ENCODE results near the gene MICAL3. TPM values are rescaled to one million over a fixed set of nuclear protein-coding genes. Genes with fewer than 3 reads are reported as not detected.
"Not testable (repeated sequence)": the region's sequence is repeated elsewhere in the genome, so short reads cannot be mapped to it uniquely, and the experiment has no call there.

The MICAL3 gene
- polyA plus RNA-seq, 1 of the 3 experiments (the other 2 are of a cell fraction) = 83.1 TPM

GRCh38 chr22:17938484-17938924 is 85.9 kb downstream of the MICAL3 start:
- no peaks in the 10 kb centered on the region for H3K9me2 ChIP-seq
- peaks cover 0 to 49% of the 10 kb centered on the region in 2 experiments; a peak in 2 of 4 replicates for H3K4me1 ChIP-seq (ENCODE audit: control insufficient read depth in 1 of 2, insufficient read depth in 2 of 2, low read depth in 1 of 2, low read length in 1 of 2)
- H3K27ac ChIP-seq (ENCODE audit: low read depth in 2 of 2, low read length in 1 of 2) = peak overlapping the region in 1 of 2 experiments; percentile 57; a peak in 1 of 4 replicates
- H2AFZ ChIP-seq (ENCODE audit: low read depth) = no peak overlapping the region
- peaks cover 0 to 4% of the 10 kb centered on the region in 2 experiments for H3K36me3 ChIP-seq (replicated peaks in 1 of 2; ENCODE audit: control insufficient read depth in 1 of 2, insufficient read depth in 2 of 2, low read length in 1 of 2)
- H3K79me2 ChIP-seq (ENCODE audit: insufficient read depth) = peaks cover 97% of the 10 kb centered on the region
- no peak overlapping the region for H3K4me3 ChIP-seq (ENCODE audit: low read depth in 2 of 2, low read length in 1 of 2)
- ChIA-PET POLR2A (interaction anchor here (0.5 kb wide), 1 partner anchor 11 kb away, joined by 4 read pairs; no protein-coding TSS in a partner anchor), CTCF (interaction anchor here (0.7 to 1.8 kb wide), 5 partner anchors 8 to 108 kb away, joined by 3 to 5 read pairs (median 3); no protein-coding TSS in a partner anchor)
- H4K20me1 ChIP-seq (ENCODE audit: insufficient read depth) = peaks cover 63% of the 10 kb centered on the region
- TF ChIP-seq MXI1 (IDR thresholded peaks at IDR 0.05; ENCODE audit: low read depth, low read length) (peak; percentile 61; the same call in 1 of the 2 replicates), SIN3A (IDR thresholded peaks at IDR 0.05; ENCODE audit: borderline replicate concordance, low read depth, low read length) (no peak)
- H3K4me2 ChIP-seq = no peak overlapping the region
- H3K9ac ChIP-seq = no peak overlapping the region
- no peaks in the 10 kb centered on the region for H3F3A ChIP-seq (replicated peaks; ENCODE audit: insufficient read depth)
- 77% methylated on average over 6 of the region's 8 CpGs for WGBS (ENCODE audit: low lambda C conversion rate)
- H3K9me3 ChIP-seq = no peaks in the 10 kb centered on the region
- DNase-seq = no peak
- no peaks in the 10 kb centered on the region for H3K27me3 ChIP-seq (ENCODE audit: insufficient read depth)

GRCh38 chr22:17932457-17932856 is 91.9 kb downstream of the MICAL3 start:
- POLR2A ChIA-PET; DNase-seq; H3K9me3 ChIP-seq; H3K27me3 ChIP-seq (ENCODE audit: insufficient read depth); H3K9ac ChIP-seq; H3K4me3 ChIP-seq (ENCODE audit: low read depth in 2 of 2, low read length in 1 of 2); H3K36me3 ChIP-seq (replicated peaks in 1 of 2; ENCODE audit: control insufficient read depth in 1 of 2, insufficient read depth in 2 of 2, low read length in 1 of 2); H3K4me2 ChIP-seq; H3K9me2 ChIP-seq; H2AFZ ChIP-seq (ENCODE audit: low read depth); H3K27ac ChIP-seq (ENCODE audit: low read depth in 2 of 2, low read length in 1 of 2); H3F3A ChIP-seq (replicated peaks; ENCODE audit: insufficient read depth): not testable (repeated sequence)
- WGBS (ENCODE audit: low lambda C conversion rate) = 92% methylated on average over 2 of the region's 2 CpGs
- CTCF ChIA-PET = interaction anchor here (0.9 to 2.3 kb wide), 4 partner anchors 9 to 143 kb away, joined by 3 to 9 read pairs (median 5); no protein-coding TSS in a partner anchor
- H3K4me1 ChIP-seq (ENCODE audit: control insufficient read depth in 1 of 2, insufficient read depth in 2 of 2, low read depth in 1 of 2, low read length in 1 of 2) = peaks cover 0 to 20% of the 10 kb centered on the region in 2 experiments; a peak in 1 of 4 replicates
- peaks cover 49% of the 10 kb centered on the region for H4K20me1 ChIP-seq (ENCODE audit: insufficient read depth)
- H3K79me2 ChIP-seq (ENCODE audit: insufficient read depth) = peaks cover 98% of the 10 kb centered on the region

GRCh38 chr22:17931400-17931825 is 92.9 kb downstream of the MICAL3 start:
- Histone ChIP-seq H3K4me1 (ENCODE audit: control insufficient read depth in 1 of 2, insufficient read depth in 2 of 2, low read depth in 1 of 2, low read length in 1 of 2) (peaks cover 0 to 22% of the 10 kb centered on the region in 2 experiments; a peak in 1 of 4 replicates), H4K20me1 (ENCODE audit: insufficient read depth) (peaks cover 47% of the 10 kb centered on the region), H3K27ac (ENCODE audit: low read depth in 2 of 2, low read length in 1 of 2) (peak overlapping the region in 1 of 2 experiments; percentile 60; a peak in 2 of 4 replicates), H3K9me2 (no peaks in the 10 kb centered on the region), H3F3A (replicated peaks; ENCODE audit: insufficient read depth) (no peaks in the 10 kb centered on the region), H3K4me2 (peak overlapping the region; percentile 21; the same call in 1 of the 2 replicates), H3K9ac (no peak overlapping the region), H3K4me3 (ENCODE audit: low read depth in 2 of 2, low read length in 1 of 2) (no peak overlapping the region), H3K79me2 (ENCODE audit: insufficient read depth) (peaks cover 99% of the 10 kb centered on the region), H2AFZ (ENCODE audit: low read depth) (no peak overlapping the region), H3K27me3 (ENCODE audit: insufficient read depth) (no peaks in the 10 kb centered on the region), H3K36me3 (replicated peaks in 1 of 2; ENCODE audit: control insufficient read depth in 1 of 2, insufficient read depth in 2 of 2, low read length in 1 of 2) (peaks cover 0 to 4% of the 10 kb centered on the region in 2 experiments), H3K9me3 (no peaks in the 10 kb centered on the region)
- ChIA-PET POLR2A (no interaction called here), CTCF (interaction anchor here (0.8 to 2.3 kb wide), 7 partner anchors 9 to 144 kb away, joined by 3 to 9 read pairs (median 3); no protein-coding TSS in a partner anchor)
- 46% methylated on average over 3 of the region's 3 CpGs for WGBS (ENCODE audit: low lambda C conversion rate)
- TF ChIP-seq FOSL2 (IDR thresholded peaks at IDR 0.05; ENCODE audit: borderline replicate concordance, low read depth) (peak; percentile 19; the same call in 1 of the 2 replicates), FOXM1 (IDR thresholded peaks at IDR 0.05; ENCODE audit: low read depth) (no peak), GABPA (IDR thresholded peaks at IDR 0.05; ENCODE audit: low read depth) (no peak), TCF12 (IDR thresholded peaks at IDR 0.05) (0 out of 2 replicates have a peak, but pooled peaks have one; percentile 5), NFIC (IDR thresholded peaks at IDR 0.05; ENCODE audit: borderline replicate concordance) (peak; percentile 22)
- DNase-seq = peak; percentile 67
